Measurements from ENCODE around the gene PLXNB2.

PLXNB2 gene

GRCh38 chr22:50318356-50318697 is 10.9 kb upstream of the PLXNB2 start:
- peaks cover 22% of the 10 kb centered on the region for H3K4me1 Mint-ChIP-seq
- no peaks in the 10 kb centered on the region for H3K9me3 Mint-ChIP-seq
- H3K27me3 Mint-ChIP-seq: no peaks in the 10 kb centered on the region
- no peak overlapping the region for H3K4me3 Mint-ChIP-seq
- no peak for DNase-seq
- no peak overlapping the region for H3K27ac Mint-ChIP-seq
- no peak for ATAC-seq

- ATAC-seq (no peak), DNase-seq (no peak)
- Mint-ChIP-seq H3K9me3 (no peaks in the 10 kb centered on the region), H3K4me3 (no peak overlapping the region), H3K27me3 (no peaks in the 10 kb centered on the region), H3K4me1 (peaks cover 22% of the 10 kb centered on the region), H3K27ac (no peak overlapping the region)
Measured at GRCh38 chr22:50317674-50318073, 10.2 kb upstream of the PLXNB2 start.

GRCh38 chr22:50317178-50317577 is 9.7 kb upstream of the PLXNB2 start:
- no peaks in the 10 kb centered on the region for H3K9me3 Mint-ChIP-seq
- peaks cover 22% of the 10 kb centered on the region for H3K4me1 Mint-ChIP-seq
- H3K4me3 Mint-ChIP-seq: no peak overlapping the region

GRCh38 chr22:50316114-50317065 is 8.9 kb upstream of the PLXNB2 start:
- H3K27me3 Mint-ChIP-seq: no peaks in the 10 kb centered on the region
- no peaks in the 10 kb centered on the region for H3K9me3 Mint-ChIP-seq
- H3K4me1 Mint-ChIP-seq: peaks cover 22% of the 10 kb centered on the region
- H3K4me3 Mint-ChIP-seq: no peak overlapping the region
- ATAC-seq (no peak), DNase-seq (no peak)
- H3K27ac Mint-ChIP-seq: peak overlapping the region in 1 of 2 donors; percentile 52

More at GRCh38 chr22:50317178-50317577, 9.7 kb upstream of the PLXNB2 start:
- DNase-seq (no peak), ATAC-seq (no peak)
- H3K27ac Mint-ChIP-seq: no peak overlapping the region
- no peaks in the 10 kb centered on the region for H3K27me3 Mint-ChIP-seq

GRCh38 chr22:50315289-50316113 is 8.1 kb upstream of the PLXNB2 start:
- peak overlapping the region; percentile 83 to 90 for H3K4me3 Mint-ChIP-seq
- ATAC-seq (no peak), DNase-seq (no peak)
- H3K27me3 Mint-ChIP-seq: no peaks in the 10 kb centered on the region
- H3K27ac Mint-ChIP-seq: peak overlapping the region in 1 of 2 donors; percentile 70
- no peaks in the 10 kb centered on the region for H3K9me3 Mint-ChIP-seq
- peaks cover 22% of the 10 kb centered on the region for H3K4me1 Mint-ChIP-seq

- peak; percentile 73 to 80 for DNase-seq
Measured at GRCh38 chr22:50314455-50315288, 7.2 kb upstream of the PLXNB2 start.

GRCh38 chr22:50314081-50314454 is 6.6 kb upstream of the PLXNB2 start:
- peak overlapping the region; percentile 83 to 90 for H3K4me3 Mint-ChIP-seq
- H3K4me1 Mint-ChIP-seq: peaks cover 22% of the 10 kb centered on the region
- H3K27me3 Mint-ChIP-seq: peaks cover under 1% of the 10 kb centered on the region
- DNase-seq (no peak), ATAC-seq (no peak)
- H3K27ac Mint-ChIP-seq: peak overlapping the region; percentile 89 to 94
- no peaks in the 10 kb centered on the region for H3K9me3 Mint-ChIP-seq

More at GRCh38 chr22:50314455-50315288, 7.2 kb upstream of the PLXNB2 start:
- Mint-ChIP-seq H3K4me3 (peak overlapping the region; percentile 83 to 90), H3K4me1 (peaks cover 22% of the 10 kb centered on the region), H3K27me3 (no peaks in the 10 kb centered on the region), H3K27ac (peak overlapping the region; percentile 85 to 94), H3K9me3 (no peaks in the 10 kb centered on the region)
- peak; percentile 92 for ATAC-seq

- Mint-ChIP-seq H3K4me1 (peaks cover 27% of the 10 kb centered on the region), H3K27me3 (peaks cover 5% of the 10 kb centered on the region), H3K4me3 (peak overlapping the region; percentile 83 to 90), H3K27ac (peak overlapping the region; percentile 89 to 94), H3K9me3 (no peaks in the 10 kb centered on the region)
- ATAC-seq: no peak
- no peak for DNase-seq
Measured at GRCh38 chr22:50313600-50313999, 6.2 kb upstream of the PLXNB2 start.

- no peak overlapping the region for H3K4me3 Mint-ChIP-seq
- H3K27ac Mint-ChIP-seq: no peak overlapping the region
Measured at GRCh38 chr22:50313021-50313420, 5.6 kb upstream of the PLXNB2 start.

GRCh38 chr22:50312371-50312770 is 4.9 kb upstream of the PLXNB2 start:
- peaks cover 7% of the 10 kb centered on the region for H3K27me3 Mint-ChIP-seq
- peaks cover 29% of the 10 kb centered on the region for H3K4me1 Mint-ChIP-seq

More at GRCh38 chr22:50313021-50313420, 5.6 kb upstream of the PLXNB2 start:
- DNase-seq (no peak), ATAC-seq (no peak)
- Mint-ChIP-seq H3K9me3 (no peaks in the 10 kb centered on the region), H3K27me3 (peaks cover 7% of the 10 kb centered on the region), H3K4me1 (peaks cover 29% of the 10 kb centered on the region)

GRCh38 chr22:50311606-50312351 is 4.3 kb upstream of the PLXNB2 start:
- ATAC-seq: no peak

More at GRCh38 chr22:50312371-50312770, 4.9 kb upstream of the PLXNB2 start:
- no peak for DNase-seq
- Mint-ChIP-seq H3K27ac (no peak overlapping the region), H3K4me3 (no peak overlapping the region), H3K9me3 (no peaks in the 10 kb centered on the region)
- no peak for ATAC-seq

GRCh38 chr22:50310949-50311444 is 3.6 kb upstream of the PLXNB2 start:
- ATAC-seq: no peak
- H3K27me3 Mint-ChIP-seq: peaks cover 14% of the 10 kb centered on the region
- peaks cover 34% of the 10 kb centered on the region for H3K4me1 Mint-ChIP-seq
- DNase-seq: no peak
- H3K9me3 Mint-ChIP-seq: no peaks in the 10 kb centered on the region
- no peak overlapping the region for H3K4me3 Mint-ChIP-seq
- H3K27ac Mint-ChIP-seq: no peak overlapping the region

More at GRCh38 chr22:50311606-50312351, 4.3 kb upstream of the PLXNB2 start:
- H3K4me1 Mint-ChIP-seq: peaks cover 29% of the 10 kb centered on the region
- H3K9me3 Mint-ChIP-seq: no peaks in the 10 kb centered on the region
- DNase-seq: no peak
- H3K27me3 Mint-ChIP-seq: peaks cover 7% of the 10 kb centered on the region
- H3K27ac Mint-ChIP-seq: no peak overlapping the region
- no peak overlapping the region for H3K4me3 Mint-ChIP-seq

GRCh38 chr22:50310031-50310722 is 2.7 kb upstream of the PLXNB2 start:
- Mint-ChIP-seq H3K4me1 (peaks cover 37% of the 10 kb centered on the region), H3K27me3 (peaks cover 22% of the 10 kb centered on the region), H3K9me3 (no peaks in the 10 kb centered on the region), H3K4me3 (no peak overlapping the region), H3K27ac (no peak overlapping the region)
- ATAC-seq (no peak), DNase-seq (no peak)

- DNase-seq (no peak), ATAC-seq (no peak)
- Mint-ChIP-seq H3K27me3 (peaks cover 28% of the 10 kb centered on the region), H3K4me1 (peaks cover 37% of the 10 kb centered on the region), H3K27ac (no peak overlapping the region), H3K4me3 (no peak overlapping the region), H3K9me3 (no peaks in the 10 kb centered on the region)
Measured at GRCh38 chr22:50309601-50309991, 2.1 kb upstream of the PLXNB2 start.

Measured in stimulated activated naive CD8-positive, alpha-beta T cell treated with anti-CD3 and anti-CD28 coated beads, Interleukin-15, amount 100 ng/mL, for 72 hours (primary cell).